PC-3 (cell line): ENCODE results near the gene HM13.

Experiments used
- CTCF ChIP-seq: fragments of 300-600 bp; sonication (generic); conservative IDR thresholded peaks from 2 replicates; pipeline ENCODE4 v1.5.1; 2017; ENCODE audit warnings: antibody characterized with exemption, low read depth, mild to moderate bottlenecking, low read length
- EZH2 ChIP-seq: fragments of 300-600 bp; sonication (generic); IDR thresholded peaks from one replicate; pipeline ENCODE4 v1.6.1; 2017; ENCODE audit warnings: antibody characterized with exemption, mild to moderate bottlenecking, low read length; ENCODE audit not compliant: unreplicated experiment
- EZH2phosphoT487 ChIP-seq: fragments of 300-600 bp; sonication (generic); IDR thresholded peaks from 2 replicates; pipeline ENCODE4 v1.6.1; 2018; ENCODE audit warnings: mild to moderate bottlenecking, antibody characterized with exemption, low read length, borderline replicate concordance

- TF ChIP-seq CTCF: no peak
- no peak for TF ChIP-seq EZH2phosphoT487
- TF ChIP-seq EZH2: no peak
Observed at GRCh38 chr20:31581391-31581790, 67.1 kb downstream of the HM13 start.
